PFSK-1 (cell line): Measurements from ENCODE around the gene COPS8. TPM values are rescaled to one million over a fixed set of nuclear protein-coding genes. Genes with fewer than 3 reads are reported as not detected.

Experiments
- FOXP2 ChIP-seq: optimal IDR thresholded peaks from 2 replicates; pipeline ENCODE3; 2011; ENCODE audit warnings: borderline replicate concordance, control low read depth, inconsistent platforms; ENCODE audit not compliant: insufficient read depth; ENCODE audit errors: extremely low read length, extremely low read depth
- POLR2AphosphoS5 ChIP-seq: IDR thresholded peaks from 2 replicates; pipeline ENCODE4 v1.6.1; 2012; ENCODE audit warnings: low read depth, mild to moderate bottlenecking, control low read depth, low read length, moderate library complexity
- REST ChIP-seq, 2 experiments: IDR thresholded peaks; 2 replicates each; pipeline versions ENCODE4 v1.6.1 to v1.8.0; 2011 to 2012; ENCODE audit warnings: low read depth in 2 of 2, low read length in 2 of 2, control low read depth in 1 of 2, inconsistent platforms in 1 of 2, mild to moderate bottlenecking in 1 of 2, moderate library complexity in 1 of 2; ENCODE audit not compliant: insufficient read depth in 1 of 2
- SIN3A ChIP-seq: IDR thresholded peaks from 2 replicates; pipeline ENCODE4 v1.6.1; 2012; ENCODE audit warnings: mild to moderate bottlenecking, low read length, moderate library complexity, borderline replicate concordance; ENCODE audit not compliant: insufficient read depth
- TAF1 ChIP-seq: IDR thresholded peaks from 2 replicates; pipeline ENCODE4 v1.6.1; 2012; ENCODE audit warnings: low read length, control low read depth, borderline replicate concordance; ENCODE audit not compliant: insufficient read depth
- polyA plus RNA-seq: library from polyadenylated mRNA; unstranded; fragments of >200 nt; gene quantifications from one replicate; pipeline ENCODE4 v1.2.1, GENCODE V29; 2012; ENCODE audit warnings: low read depth, missing spikeins; ENCODE audit not compliant: insufficient read length

COPS8 gene
- polyA plus RNA-seq: 44.2 TPM

- TF ChIP-seq REST (IDR thresholded peaks at IDR 0.05; ENCODE audit: insufficient read depth in 1 of 2, low read depth in 2 of 2, low read length in 2 of 2) (peak in 1 of 2 experiments; percentile 59; a peak in 2 of 4 replicates), FOXP2 (peak; percentile 90), TAF1 (no peak; the same call in 1 of the 2 replicates), SIN3A (peak; percentile 52; the same call in 1 of the 2 replicates), POLR2AphosphoS5 (peak; percentile 82)
Observed at GRCh38 chr2:237085248-237086221, at the start of gene COPS8. COPS8 (plus strand) TSS chr2:237085889; CDS start chr2:237085965, 76 bp downstream.

GRCh38 chr2:237039301-237040031 is 46.2 kb upstream of the COPS8 start:
- TF ChIP-seq SIN3A (no peak), FOXP2 (no peak), POLR2AphosphoS5 (no peak), REST (IDR thresholded peaks at IDR 0.05; ENCODE audit: insufficient read depth in 1 of 2, low read depth in 2 of 2, low read length in 2 of 2) (no peak), TAF1 (no peak)

GRCh38 chr2:237041231-237041630 is 44.5 kb upstream of the COPS8 start:
- TF ChIP-seq POLR2AphosphoS5 (no peak), FOXP2 (no peak), REST (IDR thresholded peaks at IDR 0.05; ENCODE audit: insufficient read depth in 1 of 2, low read depth in 2 of 2, low read length in 2 of 2) (no peak), SIN3A (no peak), TAF1 (no peak)

- TF ChIP-seq TAF1 (no peak), REST (IDR thresholded peaks at IDR 0.05; ENCODE audit: insufficient read depth in 1 of 2, low read depth in 2 of 2, low read length in 2 of 2) (no peak), FOXP2 (no peak), SIN3A (no peak), POLR2AphosphoS5 (no peak)
Observed at GRCh38 chr2:237042101-237042500, 43.6 kb upstream of the COPS8 start.
